SU-DHL-6 (cell line): ENCODE data around the gene LRPAP1.
"Not testable (repeated sequence)": the region's sequence is repeated elsewhere in the genome, so short reads cannot be mapped to it uniquely, and the experiment has no call there.

Experiments used
- H2AFZ ChIP-seq: fragments of 200-600 bp; sonication (generic); 2 replicates; pipeline ENCODE4 v1.6.1; 2014; ENCODE audit warnings: low read depth, mild to moderate bottlenecking, moderate library complexity, mixed read lengths, antibody characterized with exemption, low read length; ENCODE audit not compliant: severe bottlenecking
- H3F3A ChIP-seq: fragments of 200-600 bp; shearing (Covaris generic); 2 replicates; pipeline ENCODE4 v1.6.0; 2016; ENCODE audit warnings: antibody characterized with exemption, mild to moderate bottlenecking; ENCODE audit not compliant: insufficient read depth
- H3K27ac ChIP-seq: fragments of 200-600 bp; sonication (generic); 2 replicates; pipeline ENCODE4 v1.5.1; 2016; ENCODE audit warnings: low read depth, mild to moderate bottlenecking, low read length, moderate library complexity, mixed read lengths
- H3K27me3 ChIP-seq: fragments of 200-600 bp; sonication (generic), shearing (Covaris generic); 2 replicates; pipeline ENCODE4 v1.6.0; 2014; ENCODE audit warnings: mild to moderate bottlenecking, low read length
- H3K36me3 ChIP-seq: fragments of 200-600 bp; sonication (generic); 2 replicates; pipeline ENCODE4 v1.6.1; 2014; ENCODE audit warnings: mild to moderate bottlenecking, low read length, mixed read lengths
- H3K4me2 ChIP-seq: fragments of 300-600, 200-600 bp; shearing (Covaris generic), sonication (generic); 2 replicates; pipeline ENCODE4 v1.6.0; 2014; ENCODE audit warnings: low read length, low read depth, mild to moderate bottlenecking; ENCODE audit not compliant: poor library complexity, severe bottlenecking
- H3K4me3 ChIP-seq: fragments of 200-600 bp; sonication (generic); 2 replicates; pipeline ENCODE4 v1.5.1; 2014; ENCODE audit warnings: antibody characterized with exemption, low read length, mild to moderate bottlenecking, mixed read lengths; ENCODE audit not compliant: insufficient read depth, poor library complexity, severe bottlenecking
- H3K79me2 ChIP-seq: fragments of 200-600 bp; sonication (generic); 2 replicates; pipeline ENCODE4 v1.6.1; 2014; ENCODE audit warnings: mild to moderate bottlenecking, low read length, moderate library complexity; ENCODE audit not compliant: insufficient read depth
- H3K9ac ChIP-seq: fragments of 200-600 bp; sonication (generic); 2 replicates; pipeline ENCODE4 v1.7.0; 2014; ENCODE audit warnings: mild to moderate bottlenecking, low read length
- H3K9me2 ChIP-seq: fragments of 200-600 bp; sonication (generic); replicated peaks from 2 replicates; pipeline ENCODE4 v1.6.1; 2014; ENCODE audit warnings: low read length; ENCODE audit not compliant: insufficient read depth
- H3K9me3 ChIP-seq: fragments of 200-600 bp; sonication (generic); 2 replicates; pipeline ENCODE4 v1.6.1; 2014; ENCODE audit warnings: low read length, mixed read lengths; ENCODE audit not compliant: insufficient read depth
- H4K20me1 ChIP-seq: fragments of 200-600 bp; sonication (generic); 2 replicates; pipeline ENCODE4 v1.6.1; 2014; ENCODE audit warnings: low read depth, mild to moderate bottlenecking, antibody characterized with exemption, low read length, moderate library complexity, mixed read lengths
- CTCF ChIP-seq: fragments of 200-600 bp; sonication (generic); IDR thresholded peaks from one replicate; pipeline ENCODE4 v1.5.1; 2017; ENCODE audit warnings: antibody characterized with exemption, mild to moderate bottlenecking, low read length, moderate library complexity; ENCODE audit not compliant: insufficient read depth, poor library complexity, severe bottlenecking
- EZH2phosphoT487 ChIP-seq: fragments of 200-600 bp; sonication (generic), shearing (Covaris generic); conservative IDR thresholded peaks from 2 replicates; pipeline ENCODE4 v1.6.1; 2018; ENCODE audit warnings: mild to moderate bottlenecking, antibody characterized with exemption, low read length, moderate library complexity, mixed read lengths

Gene LRPAP1

GRCh38 chr4:3572363-3572762 is 40.1 kb upstream of the LRPAP1 start:
- no peaks in the 10 kb centered on the region for H3F3A ChIP-seq
- TF ChIP-seq EZH2phosphoT487 (no peak), CTCF (no peak)
- no peak overlapping the region for H3K4me3 ChIP-seq

GRCh38 chr4:3571921-3572320 is 39.7 kb upstream of the LRPAP1 start:
- Histone ChIP-seq H3K9me2 (no peaks in the 10 kb centered on the region), H2AFZ (no peak overlapping the region), H4K20me1 (no peaks in the 10 kb centered on the region), H3K27me3 (no peaks in the 10 kb centered on the region), H3K9ac (no peak overlapping the region), H3K4me2 (no peak overlapping the region), H3K36me3 (no peaks in the 10 kb centered on the region), H3K4me3 (no peak overlapping the region), H3K79me2 (no peaks in the 10 kb centered on the region), H3K27ac (no peak overlapping the region), H3K9me3 (peaks cover 6% of the 10 kb centered on the region; the same call in 1 of the 2 replicates), H3F3A (no peaks in the 10 kb centered on the region)
- TF ChIP-seq CTCF, result no peak
- TF ChIP-seq EZH2phosphoT487, result no peak

More at GRCh38 chr4:3572363-3572762, 40.1 kb upstream of the LRPAP1 start:
- Histone ChIP-seq H3K79me2 (no peaks in the 10 kb centered on the region), H2AFZ (no peak overlapping the region), H3K27ac (no peak overlapping the region), H3K9ac (no peak overlapping the region), H3K9me3 (peaks cover 5% of the 10 kb centered on the region; the same call in 1 of the 2 replicates), H3K4me2 (no peak overlapping the region), H3K36me3 (no peaks in the 10 kb centered on the region), H3K27me3 (no peaks in the 10 kb centered on the region), H3K9me2 (no peaks in the 10 kb centered on the region), H4K20me1 (no peaks in the 10 kb centered on the region)

- not testable (repeated sequence) for H4K20me1 ChIP-seq, H3K36me3 ChIP-seq, H3K9me2 ChIP-seq, H3K4me3 ChIP-seq, H3F3A ChIP-seq, H2AFZ ChIP-seq, H3K4me2 ChIP-seq, H3K27me3 ChIP-seq, H3K9ac ChIP-seq, H3K9me3 ChIP-seq, H3K27ac ChIP-seq, H3K79me2 ChIP-seq
These were observed 38.7 kb upstream of the LRPAP1 start for GRCh38 chr4:3570923-3571322.

- not testable (repeated sequence) for H3K4me2 ChIP-seq, H3F3A ChIP-seq, H3K36me3 ChIP-seq, H3K27ac ChIP-seq, H3K27me3 ChIP-seq, H3K9me3 ChIP-seq, H3K9me2 ChIP-seq, H2AFZ ChIP-seq, H3K9ac ChIP-seq, H3K79me2 ChIP-seq, H4K20me1 ChIP-seq, H3K4me3 ChIP-seq
These were observed 37.4 kb upstream of the LRPAP1 start for GRCh38 chr4:3569611-3570010.

GRCh38 chr4:3566701-3567100 is 34.5 kb upstream of the LRPAP1 start:
- not testable (repeated sequence) for H3K27ac ChIP-seq, H3K27me3 ChIP-seq, H3K9me3 ChIP-seq, H4K20me1 ChIP-seq, H3F3A ChIP-seq, H3K79me2 ChIP-seq, H3K36me3 ChIP-seq, H3K4me3 ChIP-seq, H2AFZ ChIP-seq, H3K4me2 ChIP-seq, H3K9ac ChIP-seq, H3K9me2 ChIP-seq

- H2AFZ ChIP-seq, H3F3A ChIP-seq, H3K79me2 ChIP-seq, H3K9me2 ChIP-seq, H3K9me3 ChIP-seq, H4K20me1 ChIP-seq, H3K9ac ChIP-seq, H3K27ac ChIP-seq, H3K36me3 ChIP-seq, H3K27me3 ChIP-seq, H3K4me3 ChIP-seq, H3K4me2 ChIP-seq: not testable (repeated sequence)
These were observed 34.1 kb upstream of the LRPAP1 start for GRCh38 chr4:3566301-3566700.

- not testable (repeated sequence) for H2AFZ ChIP-seq, H3K4me3 ChIP-seq, H3K9me3 ChIP-seq, H3K36me3 ChIP-seq, H3K9me2 ChIP-seq, H3F3A ChIP-seq, H3K27me3 ChIP-seq, H3K27ac ChIP-seq, H3K9ac ChIP-seq, H4K20me1 ChIP-seq, H3K79me2 ChIP-seq, H3K4me2 ChIP-seq
These were observed 32.7 kb upstream of the LRPAP1 start for GRCh38 chr4:3564948-3565347.
